ENCODE measurements around the gene B4GALT2.

The B4GALT2 gene

GRCh38 chr1:43977376-43978263, 1.4 kb upstream of the B4GALT2 start:
- DNase-seq (ENCODE audit: low read depth): no peak
- no peak for TF ChIP-seq CTCF (IDR thresholded peaks at IDR 0.05; ENCODE audit: low read depth, low read length, missing control alignments)
- in situ Hi-C loops (cut with HindIII; ENCODE audit: low sequenced_read_pairs): loop anchor here (10.0 kb wide), 1 partner anchor 47 kb away; no protein-coding TSS in a partner anchor
- no peak overlapping the region for H3K4me3 ChIP-seq (ENCODE audit: low read depth, low read length)

- in situ Hi-C loops (cut with HindIII; ENCODE audit: low sequenced_read_pairs): loop anchor here (10.0 kb wide), 1 partner anchor 47 kb away; no protein-coding TSS in a partner anchor
- TF ChIP-seq CTCF (IDR thresholded peaks at IDR 0.05; ENCODE audit: low read depth, low read length, missing control alignments): no peak
- DNase-seq (ENCODE audit: low read depth): no peak
- peak overlapping the region; percentile 56 for H3K4me3 ChIP-seq (ENCODE audit: low read depth, low read length)
These were observed 803 bp upstream of the B4GALT2 start for GRCh38 chr1:43978264-43978550.

- TF ChIP-seq CTCF (IDR thresholded peaks at IDR 0.05; ENCODE audit: low read depth, low read length, missing control alignments): no peak
- in situ Hi-C loops (cut with HindIII; ENCODE audit: low sequenced_read_pairs): loop anchor here (10.0 kb wide), 1 partner anchor 46 kb away; no protein-coding TSS in a partner anchor
- peak overlapping the region; percentile 56 for H3K4me3 ChIP-seq (ENCODE audit: low read depth, low read length)
- no peak for DNase-seq (ENCODE audit: low read depth)
These were observed 184 bp downstream of the B4GALT2 start for GRCh38 chr1:43979261-43979527.

- peak overlapping the region; percentile 56 for H3K4me3 ChIP-seq (ENCODE audit: low read depth, low read length)
- peak; percentile 5 for DNase-seq (ENCODE audit: low read depth)
- TF ChIP-seq CTCF (IDR thresholded peaks at IDR 0.05; ENCODE audit: low read depth, low read length, missing control alignments): no peak
- in situ Hi-C loops (cut with HindIII; ENCODE audit: low sequenced_read_pairs): loop anchor here (10.0 kb wide), 1 partner anchor 45 kb away; no protein-coding TSS in a partner anchor
These were observed 681 bp downstream of the B4GALT2 start for GRCh38 chr1:43979528-43980254.

- no peak for TF ChIP-seq CTCF (IDR thresholded peaks at IDR 0.05; ENCODE audit: low read depth, low read length, missing control alignments)
- in situ Hi-C loops (cut with HindIII; ENCODE audit: low sequenced_read_pairs): no loop called here
- H3K4me3 ChIP-seq (ENCODE audit: low read depth, low read length): peak overlapping the region; percentile 56
- DNase-seq (ENCODE audit: low read depth): no peak
These were observed 1.5 kb downstream of the B4GALT2 start for GRCh38 chr1:43980255-43981134.

- no peak for TF ChIP-seq CTCF (IDR thresholded peaks at IDR 0.05; ENCODE audit: low read depth, low read length, missing control alignments)
- H3K4me3 ChIP-seq (ENCODE audit: low read depth, low read length): no peak overlapping the region
- no peak for DNase-seq (ENCODE audit: low read depth)
- in situ Hi-C loops (cut with HindIII; ENCODE audit: low sequenced_read_pairs): no loop called here
These were observed 2.1 kb downstream of the B4GALT2 start for GRCh38 chr1:43981135-43981491.
